Erythroblast (primary cell): Measurements from ENCODE around the gene MYO1F.

Source experiments
- GATA1 ChIP-seq: IDR thresholded peaks from 2 replicates; pipeline ENCODE4 v1.6.1; 2011; ENCODE audit warnings: low read depth, mild to moderate bottlenecking, control low read depth, low read length, moderate library complexity
- POLR2A ChIP-seq: IDR thresholded peaks from 2 replicates; pipeline ENCODE4 v1.6.1; 2011; ENCODE audit warnings: mild to moderate bottlenecking, low read length

DNA sequence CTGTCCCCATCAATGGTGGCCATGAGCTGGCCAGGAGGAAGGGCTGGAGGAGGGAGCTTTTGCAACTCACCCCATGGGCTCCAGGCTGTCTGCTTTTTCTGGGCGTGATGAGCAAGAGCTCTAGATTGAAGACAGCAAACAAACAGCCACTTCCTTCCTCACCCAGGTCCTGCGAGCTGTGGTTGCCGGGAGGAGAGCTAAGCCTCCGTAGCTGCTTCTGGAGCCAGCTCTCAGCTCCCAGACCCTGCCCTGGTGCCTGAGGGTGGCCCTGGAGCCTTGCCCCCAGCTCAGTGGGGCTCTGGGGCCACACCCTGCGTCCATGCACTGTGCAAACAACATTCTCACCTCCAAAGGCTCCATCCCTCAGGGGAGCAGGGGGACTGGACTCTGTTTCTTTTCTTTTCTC lies 6.2 kb downstream of the MYO1F start:
- TF ChIP-seq POLR2A (no peak), GATA1 (no peak)
